Endothelial cell of umbilical vein (primary cell): ENCODE results near the gene PPIL1. TPM values are rescaled to one million over a fixed set of nuclear protein-coding genes. Genes with fewer than 3 reads are reported as not detected.

ENCODE experiments used
- BruUV-seq: library from RNA; stranded (reverse); fragments of 400-500 nt; replicated peaks from 2 replicates; lab custom pipeline; 2021; lab: Mats Ljungman, UMichigan
- CTCF ChIA-PET: fragments of 300-600, 350-600 bp; sonication (Branson Sonifier 250); formaldehyde crosslinking; loops from one replicate; lab custom pipeline; 2021; ENCODE audit warnings: antibody characterized with exemption, inconsistent platforms; lab: Charles Lee
- POLR2A ChIA-PET: fragments of 300-600, 350-600 bp; sonication (Branson Sonifier 250); formaldehyde crosslinking; loops from one replicate; lab custom pipeline; 2021; ENCODE audit warnings: antibody characterized with exemption, inconsistent platforms; lab: Charles Lee
- DNase-seq: peaks from one replicate; pipeline ENCODE4 v3.0.0-alpha.2; 2011; ENCODE audit warnings: low read depth, low spot score
- FAIRE-seq: peaks from 2 replicates; lab custom pipeline; 2011; peaks lifted over from hg19 to GRCh38; lab: Jason Lieb, UNC
- H2AFZ ChIP-seq: 2 replicates; pipeline ENCODE4 v1.6.0; 2012; ENCODE audit warnings: low read depth, low read length, control low read depth, inconsistent platforms
- H3K27ac ChIP-seq: 2 replicates; pipeline ENCODE4 v1.5.1; 2011; ENCODE audit warnings: low read depth, mild to moderate bottlenecking, control low read depth, low read length, moderate library complexity; ENCODE audit not compliant: insufficient read depth
- H3K27me3 ChIP-seq, 2 experiments: 2 replicates each; pipeline versions ENCODE4 v1.6.0 to v1.6.1; 2011; ENCODE audit warnings: low read length in 2 of 2, mixed read lengths in 1 of 2; ENCODE audit not compliant: control insufficient read depth in 2 of 2, insufficient read depth in 2 of 2
- H3K36me3 ChIP-seq, 2 experiments: 2 replicates in 1 of 2; 3 replicates in 1 of 2; pipeline ENCODE4 v1.5.1; 2011; ENCODE audit warnings: low read length in 2 of 2, mild to moderate bottlenecking in 1 of 2, moderate library complexity in 1 of 2; ENCODE audit not compliant: control insufficient read depth in 2 of 2, insufficient read depth in 2 of 2; ENCODE audit errors: extremely low read depth in 1 of 2
- H3K4me1 ChIP-seq: 3 replicates; pipeline ENCODE4 v1.5.1; 2011; ENCODE audit warnings: mild to moderate bottlenecking, low read length; ENCODE audit not compliant: control insufficient read depth, insufficient read depth; ENCODE audit errors: extremely low read depth
- H3K4me2 ChIP-seq: 2 replicates; pipeline ENCODE4 v1.6.1; 2011; ENCODE audit warnings: low read length, control low read depth, mixed read lengths; ENCODE audit not compliant: insufficient read depth
- H3K4me3 ChIP-seq, 3 experiments: fragments of 200-600 bp in 1 of 3; sonication (generic), shearing (Covaris generic) in 1 of 3; replicated peaks in 1 of 3; 2 replicates each; pipeline ENCODE4 v1.5.1; 2011 to 2016; ENCODE audit warnings: control low read depth in 3 of 3, low read length in 3 of 3, mild to moderate bottlenecking in 2 of 3, inconsistent platforms in 1 of 3, low read depth in 1 of 3, moderate library complexity in 1 of 3; ENCODE audit not compliant: insufficient read depth in 1 of 3
- H3K79me2 ChIP-seq: 2 replicates; pipeline ENCODE4 v1.6.0; 2012; ENCODE audit warnings: low read length, inconsistent platforms; ENCODE audit not compliant: control insufficient read depth, insufficient read depth
- H3K9ac ChIP-seq: replicated peaks from 2 replicates; pipeline ENCODE3; 2011; ENCODE audit warnings: low read length, control low read depth; ENCODE audit not compliant: insufficient read depth; ENCODE audit errors: extremely low read depth
- H3K9me1 ChIP-seq: replicated peaks from 3 replicates; pipeline ENCODE4 v1.6.0; 2011; ENCODE audit warnings: mild to moderate bottlenecking, low read length; ENCODE audit not compliant: control insufficient read depth, insufficient read depth; ENCODE audit errors: extremely low read depth
- H3K9me3 ChIP-seq: replicated peaks from 2 replicates; pipeline ENCODE4 v1.5.1; 2012; ENCODE audit warnings: low read length, inconsistent platforms; ENCODE audit not compliant: control insufficient read depth, insufficient read depth
- H4K20me1 ChIP-seq: replicated peaks from 2 replicates; pipeline ENCODE3; 2011; ENCODE audit warnings: mild to moderate bottlenecking, low read length; ENCODE audit not compliant: control insufficient read depth, insufficient read depth; ENCODE audit errors: extremely low read depth
- CTCF ChIP-seq, 2 donors: IDR thresholded peaks; 1 replicate in 1 of 2; 2 replicates in 1 of 2; pipeline ENCODE4 v1.5.1; 2011; ENCODE audit warnings: low read length in 2 of 2, mild to moderate bottlenecking in 2 of 2, moderate library complexity in 2 of 2, control low read depth in 1 of 2, inconsistent platforms in 1 of 2, low read depth in 1 of 2; ENCODE audit not compliant: insufficient read depth in 1 of 2; ENCODE audit errors: extremely low read depth in 1 of 2
- EZH2 ChIP-seq: IDR thresholded peaks from 2 replicates; pipeline ENCODE4 v1.6.1; 2012; ENCODE audit warnings: borderline replicate concordance, low read depth, mild to moderate bottlenecking, moderate library complexity, low read length, inconsistent platforms; ENCODE audit not compliant: severe bottlenecking
- FOS ChIP-seq: IDR thresholded peaks from 2 replicates; pipeline ENCODE4 v1.6.1; 2011; ENCODE audit warnings: mild to moderate bottlenecking, low read length, moderate library complexity, borderline replicate concordance; ENCODE audit not compliant: insufficient read depth
- GATA2 ChIP-seq: IDR thresholded peaks from 2 replicates; pipeline ENCODE4 v1.7.0; 2011; ENCODE audit warnings: low read depth, mild to moderate bottlenecking, moderate library complexity, mixed read lengths, low read length; ENCODE audit not compliant: insufficient read length, insufficient read depth
- JUN ChIP-seq: IDR thresholded peaks from 2 replicates; pipeline ENCODE4 v1.6.1; 2011; ENCODE audit warnings: borderline replicate concordance, low read depth; ENCODE audit not compliant: insufficient read length, insufficient read depth
- MAX ChIP-seq: IDR thresholded peaks from 2 replicates; pipeline ENCODE4 v1.6.1; 2011; ENCODE audit not compliant: insufficient read depth, insufficient read length
- MYC ChIP-seq: IDR thresholded peaks from one replicate; pipeline ENCODE4 v1.6.1; 2011; ENCODE audit warnings: mild to moderate bottlenecking, low read depth, low read length
- POLR2A ChIP-seq: IDR thresholded peaks from 2 replicates; pipeline ENCODE4 v1.6.1; 2012; ENCODE audit warnings: low read depth, mild to moderate bottlenecking, control low read depth, low read length
- POLR2AphosphoS5 ChIP-seq: IDR thresholded peaks from 2 replicates; pipeline ENCODE4 v1.6.1; 2012; ENCODE audit warnings: low read depth, mild to moderate bottlenecking, control low read depth, low read length, moderate library complexity; ENCODE audit not compliant: insufficient read depth
- dilution Hi-C: fragments of 300-500 bp; cut with MboI; formaldehyde crosslinking; loops from one replicate; pipeline ENCODE4 v1.15.0; 2019; ENCODE audit warnings: low sequenced_read_pairs; ENCODE audit not compliant: extremely low pct_ligation_motif_present
- intact Hi-C: fragments of 100-400 bp; cut with micrococcal nuclease; formaldehyde crosslinking; loops from one replicate; pipeline ENCODE4 v1.10.0; 2022
- polyA plus RNA-seq, 4 experiments: library from polyadenylated mRNA; depleted of rRNA in 3 of 4; stranded (reverse) in 3 of 4; unstranded in 1 of 4; fragments of >200 nt; gene quantifications; 2 replicates each; pipeline versions ENCODE4 v1.2.1 to v1.2.3, GENCODE V29; 2011 to 2012; ENCODE audit warnings: missing spikeins in 1 of 4
- total RNA-seq: library from RNA; stranded (reverse); gene quantifications from 2 replicates; pipeline ENCODE4 v1.2.3, GENCODE V29; 2021

PPIL1 gene
- total and polyA plus RNA-seq, 2 donors (not counting 3 experiments of a cell fraction or from before 2014, with no cell fraction given), result 28.6 to 35.6 TPM

- peaks cover 8% of the 10 kb centered on the region for H3K79me2 ChIP-seq
Observed at GRCh38 chr6:36857325-36857724, 17.3 kb downstream of the PPIL1 start.

GRCh38 chr6:36856277-36856676, 18.3 kb downstream of the PPIL1 start:
- ChIA-PET CTCF (no interaction called here), POLR2A (no interaction called here)
- FAIRE-seq (no peak), DNase-seq (no peak)
- Histone ChIP-seq H3K9me3 (no peaks in the 10 kb centered on the region), H3K9ac (no peak overlapping the region), H3K4me1 (peaks cover 15% of the 10 kb centered on the region), H2AFZ (no peak overlapping the region), H3K9me1 (no peaks in the 10 kb centered on the region), H3K4me2 (no peak overlapping the region), H3K36me3 (peaks cover 2 to 11% of the 10 kb centered on the region in 2 experiments), H3K27ac (no peak overlapping the region), H4K20me1 (no peaks in the 10 kb centered on the region), H3K4me3 (no peak overlapping the region), H3K79me2 (peaks cover 7% of the 10 kb centered on the region), H3K27me3 (no peaks in the 10 kb centered on the region)
- dilution Hi-C loops (no loop called here), intact Hi-C loops (loop anchor here (10.0 kb wide), 1 partner anchor 231 kb away; no protein-coding TSS in a partner anchor)
- TF ChIP-seq MYC (no peak), EZH2 (no peak), JUN (no peak), MAX (no peak), POLR2A (no peak), POLR2AphosphoS5 (no peak), GATA2 (no peak), FOS (no peak), CTCF (IDR thresholded peaks at IDR 0.05; ENCODE audit: extremely low read depth in 1 of 2, insufficient read depth in 1 of 2, low read depth in 1 of 2, low read length in 2 of 2) (no peak)
- BruUV-seq, result no TSS peak

More at GRCh38 chr6:36857325-36857724, 17.3 kb downstream of the PPIL1 start:
- Histone ChIP-seq H2AFZ (no peak overlapping the region), H3K4me2 (no peak overlapping the region), H3K36me3 (peaks cover 2 to 11% of the 10 kb centered on the region in 2 experiments), H3K9ac (no peak overlapping the region), H4K20me1 (no peaks in the 10 kb centered on the region), H3K4me1 (peaks cover 15% of the 10 kb centered on the region), H3K9me1 (no peaks in the 10 kb centered on the region), H3K27ac (no peak overlapping the region), H3K4me3 (no peak overlapping the region), H3K9me3 (no peaks in the 10 kb centered on the region), H3K27me3 (no peaks in the 10 kb centered on the region)
- no peak for FAIRE-seq
- intact Hi-C loops (loop anchor here (10.0 kb wide), 1 partner anchor 233 kb away; no protein-coding TSS in a partner anchor), dilution Hi-C loops (no loop called here)
- ChIA-PET POLR2A (no interaction called here), CTCF (interaction anchor here (0.6 to 2.2 kb wide), 3 partner anchors 57 to 263 kb away, joined by 3 to 5 read pairs (median 5); no protein-coding TSS in a partner anchor)
- DNase-seq, result no peak
- no TSS peak for BruUV-seq
- TF ChIP-seq POLR2A (no peak), JUN (no peak), MAX (no peak)
